Left renal cortex interstitium (tissue), 4 donors: ENCODE data around the gene RETREG3. TPM values are rescaled to one million over a fixed set of nuclear protein-coding genes. Genes with fewer than 3 reads are reported as not detected.
"Not testable (repeated sequence)": the region's sequence is repeated elsewhere in the genome, so short reads cannot be mapped to it uniquely, and the experiment has no call there.

Experiments
- DNase-seq, 4 donors: peaks; one replicate each; pipeline ENCODE4 v3.0.0-alpha.2; 2013; ENCODE audit warnings: low read depth in 4 of 4, low spot score in 2 of 4, missing footprints in 1 of 4
- polyA plus RNA-seq, 4 donors: library from polyadenylated mRNA; unstranded; fragments of 120-200 nt; gene quantifications; one replicate each; pipeline ENCODE4 v1.2.1, GENCODE V29; 2013; ENCODE audit not compliant: insufficient read length in 4 of 4

The RETREG3 gene, protein sequence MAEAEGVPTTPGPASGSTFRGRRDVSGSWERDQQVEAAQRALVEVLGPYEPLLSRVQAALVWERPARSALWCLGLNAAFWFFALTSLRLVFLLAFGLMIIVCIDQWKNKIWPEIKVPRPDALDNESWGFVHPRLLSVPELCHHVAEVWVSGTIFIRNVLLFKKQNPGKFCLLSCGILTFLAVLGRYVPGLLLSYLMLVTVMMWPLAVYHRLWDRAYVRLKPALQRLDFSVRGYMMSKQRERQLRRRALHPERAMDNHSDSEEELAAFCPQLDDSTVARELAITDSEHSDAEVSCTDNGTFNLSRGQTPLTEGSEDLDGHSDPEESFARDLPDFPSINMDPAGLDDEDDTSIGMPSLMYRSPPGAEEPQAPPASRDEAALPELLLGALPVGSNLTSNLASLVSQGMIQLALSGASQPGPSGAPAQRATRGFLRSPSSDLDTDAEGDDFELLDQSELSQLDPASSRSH
- 10 to 100 TPM; 41.9 to 65.7 (median 51.1) TPM for polyA plus RNA-seq

DNA sequence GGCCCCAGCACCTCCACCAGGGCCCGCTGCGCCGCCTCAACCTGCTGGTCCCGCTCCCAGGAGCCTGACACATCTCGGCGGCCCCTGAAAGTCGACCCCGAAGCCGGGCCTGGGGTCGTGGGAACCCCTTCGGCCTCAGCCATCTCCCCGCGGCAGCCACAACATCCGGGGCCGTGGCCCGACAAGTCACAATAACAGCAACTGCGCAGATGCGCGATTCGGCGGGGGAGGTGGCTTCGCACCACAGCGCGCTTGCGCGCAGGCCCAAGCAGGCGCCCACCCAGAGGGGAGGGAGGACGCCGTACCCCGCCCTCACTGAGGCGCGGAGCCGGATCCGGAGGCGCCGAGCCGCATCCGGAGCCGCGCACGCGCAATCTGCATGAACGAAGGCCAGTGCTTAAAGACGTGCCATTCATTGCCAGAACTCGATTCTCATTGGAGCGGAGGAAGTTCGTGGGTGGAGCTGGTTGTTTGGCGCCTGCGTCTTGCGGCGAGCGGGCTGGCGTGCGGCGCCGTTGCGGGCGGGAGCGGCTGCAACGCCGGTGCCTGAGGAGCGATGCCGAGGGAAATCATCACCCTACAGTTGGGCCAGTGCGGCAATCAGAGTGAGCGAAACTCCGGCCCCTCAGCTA lies at the start of gene RETREG3, which contains the start of gene TUBG1:
RETREG3 (minus strand) TSS at position 193 of the 632 bp plus-strand sequence; CDS start at position 143, 50 bp downstream.
TUBG1 (plus strand) TSS at position 502 of the 632 bp plus-strand sequence; CDS start at position 557, 55 bp downstream.
- peak; percentile 92 to 99 (median 98) for DNase-seq

DNA sequence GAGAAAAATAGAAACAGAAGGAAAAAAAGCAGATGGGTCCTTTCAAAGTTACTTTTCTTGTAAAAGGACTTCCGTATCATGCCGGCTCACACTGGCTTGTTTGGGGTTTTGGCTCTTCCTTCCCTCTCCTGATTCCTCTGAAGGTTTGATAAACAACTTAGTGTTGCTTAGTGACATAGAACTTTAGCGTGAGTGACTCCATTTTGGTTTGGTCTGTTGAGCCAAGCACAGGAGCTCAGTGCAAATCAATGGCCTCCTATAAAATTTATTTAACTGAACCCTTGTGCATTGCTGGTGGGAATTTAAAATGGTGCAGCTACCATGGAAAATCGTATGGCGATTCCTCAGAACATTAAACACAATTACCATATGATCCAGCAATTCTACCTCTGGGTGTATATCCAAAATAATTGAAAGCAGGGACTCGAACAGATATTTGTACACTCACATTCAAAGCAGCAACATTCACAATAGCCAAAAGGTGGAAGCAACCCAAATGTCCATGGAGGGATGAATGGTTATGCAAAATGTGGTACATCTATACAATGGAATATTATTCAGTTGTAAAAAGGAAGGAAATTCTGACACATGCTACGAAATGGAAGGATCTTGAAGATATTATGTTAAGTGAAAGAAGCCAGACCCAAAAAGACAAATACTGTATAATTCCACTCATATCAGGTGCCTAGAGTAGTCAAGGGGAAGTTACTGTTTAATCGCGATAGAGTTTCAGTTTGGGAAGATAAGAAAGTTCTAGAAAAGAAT lies 48.8 kb upstream of the RETREG3 start:
- no peak for DNase-seq

DNA sequence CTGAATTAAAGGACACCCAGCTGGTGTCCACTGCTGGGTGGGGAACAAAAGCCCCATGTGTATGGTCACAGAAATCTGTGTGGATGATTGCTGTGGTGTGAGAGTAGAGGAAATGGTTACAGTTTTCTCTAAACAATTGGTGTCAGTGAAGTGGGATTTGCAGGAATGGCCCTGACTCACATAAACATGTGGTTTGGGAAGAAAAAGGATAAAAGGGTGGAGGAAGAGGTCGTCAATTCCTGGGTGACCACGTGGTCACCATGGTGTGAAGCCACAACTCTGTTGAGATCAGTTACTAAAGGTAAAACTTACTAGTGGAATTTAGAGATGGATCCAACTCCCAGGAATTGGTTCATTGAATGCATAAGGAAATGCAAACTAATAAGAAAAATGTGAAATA lies 46.4 kb upstream of the RETREG3 start:
- DNase-seq: no peak

DNA sequence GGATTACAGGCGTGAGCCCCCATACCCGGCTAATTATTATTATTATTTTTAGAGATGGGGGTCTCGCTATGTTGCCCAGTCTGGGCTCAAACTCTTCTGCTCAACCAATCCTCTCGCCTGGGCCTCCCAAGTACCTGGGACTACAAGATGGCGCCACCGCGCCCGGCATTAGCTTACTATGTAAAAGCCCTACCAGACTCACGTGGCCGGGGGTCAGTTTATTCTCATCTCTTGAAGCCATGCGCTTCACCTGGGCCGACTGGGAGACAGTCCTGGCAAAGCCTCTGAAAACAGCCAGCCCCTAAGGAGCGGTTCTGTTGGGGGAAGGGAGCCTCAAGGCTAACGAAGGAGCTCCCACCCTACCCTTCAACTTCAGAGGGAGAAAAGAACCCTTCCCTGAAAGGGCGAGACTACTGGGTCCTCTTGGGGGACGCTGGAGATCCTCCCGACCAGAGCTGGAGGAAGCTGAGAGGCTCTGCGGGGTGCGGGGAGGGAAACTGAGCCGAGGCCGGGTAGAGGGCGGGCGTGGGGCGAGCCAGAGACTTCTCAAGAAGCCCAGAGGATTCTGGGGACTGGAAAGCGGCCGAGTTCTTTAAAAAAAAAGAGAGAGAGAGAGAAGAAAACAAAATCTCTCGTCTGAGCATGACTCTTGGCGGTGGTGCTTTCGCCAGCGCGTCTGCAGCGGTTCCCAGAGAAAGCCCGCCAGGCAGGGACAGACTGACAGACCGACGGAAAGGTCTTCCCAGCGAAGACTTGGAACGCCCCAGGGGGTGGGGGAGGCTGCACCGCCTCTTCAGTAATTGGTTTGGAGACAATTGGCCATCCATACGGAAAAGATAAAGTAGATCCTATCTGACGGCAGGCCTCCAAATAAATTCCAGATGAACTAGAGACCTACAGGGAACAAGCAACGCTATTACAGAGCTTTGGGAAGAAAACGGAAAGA lies 44.3 kb upstream of the RETREG3 start:
- peak in 1 of 4 donors; percentile 26 for DNase-seq

DNA sequence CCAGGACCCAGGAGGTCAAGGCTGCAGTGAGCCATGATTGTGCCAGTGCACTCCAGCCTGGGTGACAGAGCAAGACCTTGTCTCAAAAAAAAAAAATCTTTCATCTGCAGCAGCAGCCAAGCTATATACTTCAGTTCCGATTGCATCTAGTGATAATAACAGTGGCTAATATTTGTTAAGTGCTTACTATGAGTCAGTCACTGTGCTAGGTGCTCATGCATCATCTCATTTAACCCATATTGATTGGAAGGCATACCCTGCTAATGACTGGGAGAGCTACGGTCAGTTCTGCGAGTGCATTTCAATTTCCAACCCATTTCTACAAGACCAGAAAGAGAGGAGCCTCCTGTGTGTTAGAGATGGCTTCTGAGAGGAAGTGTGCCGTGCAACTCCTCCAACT lies 42.2 kb upstream of the RETREG3 start:
- DNase-seq: no peak

DNA sequence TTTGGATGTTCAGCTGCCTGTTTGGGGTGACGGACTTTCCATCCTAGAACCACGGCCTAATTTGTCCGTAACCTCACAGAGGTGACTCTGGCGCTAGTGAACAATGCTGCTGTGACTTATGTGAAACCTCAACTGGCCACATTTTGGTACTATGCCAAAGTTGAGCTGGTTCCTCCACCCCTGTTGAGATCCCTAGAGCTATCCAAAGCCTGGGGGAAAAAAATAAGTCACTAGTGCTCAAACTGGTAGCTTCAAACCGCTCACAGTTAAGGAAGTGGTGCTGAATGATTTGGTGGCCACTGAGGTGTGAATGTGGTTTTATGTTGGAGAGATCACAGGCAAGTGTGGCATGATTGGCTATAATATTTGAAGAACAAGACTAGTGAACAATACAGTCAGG lies 38.6 kb upstream of the RETREG3 start:
- DNase-seq: no peak

DNA sequence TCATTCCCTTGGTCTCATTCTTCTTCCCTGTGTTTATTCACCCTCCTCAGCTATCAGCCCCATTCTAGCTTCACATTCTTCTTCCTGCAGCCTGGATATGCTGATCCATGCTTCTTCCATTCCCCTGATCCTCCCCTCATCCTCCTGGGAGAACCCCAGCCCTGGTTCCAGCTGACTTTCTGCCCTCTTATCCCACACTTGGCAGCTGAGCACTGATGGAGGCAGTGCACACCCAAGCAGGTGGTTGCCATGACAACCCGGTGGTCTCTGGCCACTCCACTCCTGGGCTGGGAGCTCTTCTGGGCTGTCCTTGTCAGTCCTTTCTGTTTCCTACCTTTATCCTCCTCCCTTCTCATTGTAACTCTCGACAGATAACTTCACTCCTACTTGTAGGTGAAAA lies 33.2 kb upstream of the RETREG3 start:
- no peak for DNase-seq

DNA sequence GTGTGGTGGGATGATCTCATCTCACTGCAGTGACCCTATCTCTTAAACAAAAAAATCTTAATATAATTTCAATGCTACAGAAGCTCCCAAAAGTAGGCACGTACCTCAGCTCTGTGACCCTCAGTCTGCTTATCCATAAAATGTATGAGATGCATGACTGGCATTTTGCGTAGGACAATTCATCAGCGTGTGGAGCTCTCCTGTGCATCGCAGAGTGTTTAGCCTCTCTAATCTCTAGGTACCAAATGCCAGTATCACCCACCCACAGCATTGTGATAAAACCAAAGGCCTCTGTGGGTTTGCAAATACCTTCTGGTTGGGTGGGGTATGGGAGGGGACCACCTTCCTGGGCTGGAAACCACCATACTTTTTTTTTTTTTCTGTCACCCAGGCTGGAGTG lies 30.9 kb upstream of the RETREG3 start:
- no peak for DNase-seq

DNA sequence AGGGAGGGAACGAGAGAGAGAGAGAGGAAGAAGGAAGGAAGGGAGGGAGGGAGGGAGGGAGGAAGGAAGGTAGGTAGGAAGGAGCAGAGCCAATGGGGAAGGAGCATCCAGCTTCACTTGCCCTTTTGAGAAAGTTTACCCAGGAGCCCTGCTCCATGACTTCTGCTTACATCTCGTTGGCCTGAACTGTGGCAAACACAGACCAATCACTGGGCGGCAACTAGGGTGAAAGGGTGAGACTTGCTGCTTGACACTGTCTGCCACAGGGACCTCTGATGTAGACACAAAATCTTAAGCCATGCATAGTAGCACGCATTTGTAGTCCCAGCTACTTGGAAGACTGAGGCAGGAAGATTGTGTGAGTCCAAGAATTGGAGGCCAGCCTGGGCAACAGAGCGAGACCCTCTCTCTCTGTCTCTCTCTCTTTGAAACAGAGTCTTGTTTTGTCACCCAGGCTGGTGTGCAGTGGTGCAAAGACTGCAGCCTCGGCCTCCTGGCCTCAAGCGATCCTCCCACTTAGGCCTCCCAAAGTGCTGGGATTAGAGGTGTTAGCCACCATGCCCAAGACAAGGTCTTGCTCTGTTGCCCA lies 30.4 kb upstream of the RETREG3 start:
- DNase-seq: no peak

DNA sequence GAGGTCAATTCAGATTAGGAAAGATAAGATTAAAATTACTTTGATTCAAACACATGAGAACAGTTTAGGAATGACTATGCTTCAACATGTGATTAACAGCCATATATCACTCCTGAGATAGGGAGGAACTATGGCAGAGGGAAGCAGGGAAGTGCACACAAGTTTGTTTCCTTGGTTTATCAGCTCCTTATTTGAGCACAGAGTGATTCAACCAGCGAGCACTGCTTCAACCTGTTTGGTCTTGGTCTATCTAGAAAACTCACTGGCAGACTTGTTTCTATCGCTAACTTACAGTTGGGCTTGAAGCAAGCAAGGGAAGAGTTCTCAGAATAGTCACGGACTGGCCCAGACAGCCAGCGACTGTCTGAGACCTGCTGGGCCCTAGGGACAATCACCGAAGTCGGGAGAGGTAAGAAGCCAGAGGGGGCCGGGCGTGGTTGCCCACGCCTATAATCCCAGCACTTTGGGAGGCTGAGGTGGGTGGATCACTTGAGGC lies 23.8 kb upstream of the RETREG3 start:
- DNase-seq: no peak

DNA sequence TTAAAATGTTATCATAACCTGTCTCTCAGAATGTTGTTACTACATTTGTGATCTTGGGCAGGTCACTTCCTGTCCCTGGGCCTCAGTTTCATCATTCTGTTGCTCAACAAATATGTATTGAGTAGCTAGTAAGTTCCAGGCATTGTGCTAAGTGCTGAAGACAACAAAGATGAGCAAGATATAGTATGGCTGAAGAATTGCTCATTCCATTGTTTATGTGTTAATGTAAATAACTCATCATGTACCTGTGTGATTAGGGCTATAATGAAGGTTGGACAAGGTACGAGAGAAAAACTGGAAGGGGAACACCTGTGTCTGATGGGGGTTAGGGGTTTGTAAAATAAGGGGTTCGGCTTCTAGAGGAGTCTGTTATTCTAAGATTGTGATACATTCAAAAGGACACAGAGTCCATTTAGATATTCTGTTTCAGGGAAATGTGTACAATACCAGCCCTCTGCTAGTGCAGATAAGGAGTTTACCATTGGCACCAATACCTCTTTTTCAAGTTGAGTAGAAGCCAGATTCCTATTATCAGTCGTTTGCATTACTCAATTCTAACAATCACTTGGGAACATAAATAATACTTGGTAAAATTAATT lies 20.3 kb upstream of the RETREG3 start:
- DNase-seq: no peak

DNA sequence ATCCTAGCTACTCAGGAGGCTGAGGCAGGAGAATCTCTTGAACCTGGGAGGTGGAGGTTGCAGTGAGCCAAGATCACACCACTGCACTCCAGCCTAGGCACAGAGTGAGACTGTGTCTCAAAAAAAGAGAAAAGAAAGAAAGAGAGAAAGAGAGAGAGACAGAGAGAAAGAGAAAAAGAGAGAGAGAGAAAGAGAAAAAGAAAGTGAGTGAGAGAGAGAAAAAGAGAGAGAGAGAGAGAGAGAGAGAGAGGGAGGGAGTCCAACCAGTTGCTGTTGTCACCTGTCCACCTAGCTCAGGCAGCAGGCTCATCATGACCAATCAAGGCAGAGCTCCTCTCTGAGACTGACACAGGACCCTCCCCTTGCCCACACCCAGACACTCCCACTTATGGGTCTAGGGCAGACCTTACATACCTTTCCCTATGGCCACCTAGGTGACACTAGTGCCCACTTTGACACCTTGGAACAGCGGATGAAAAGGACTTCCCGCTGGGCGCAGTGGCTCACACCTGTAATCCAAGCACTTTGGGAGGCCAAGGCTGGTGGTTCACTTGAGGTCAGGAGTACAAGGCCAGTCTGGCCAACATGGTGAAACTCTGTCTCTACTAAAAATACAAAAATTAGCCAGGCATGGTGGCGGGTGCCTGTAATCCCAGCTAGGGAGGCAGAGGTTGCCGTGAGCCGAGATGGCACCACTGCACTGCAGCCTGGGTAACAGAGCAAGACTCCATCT lies 18.0 kb upstream of the RETREG3 start:
- DNase-seq: not testable (repeated sequence)

DNA sequence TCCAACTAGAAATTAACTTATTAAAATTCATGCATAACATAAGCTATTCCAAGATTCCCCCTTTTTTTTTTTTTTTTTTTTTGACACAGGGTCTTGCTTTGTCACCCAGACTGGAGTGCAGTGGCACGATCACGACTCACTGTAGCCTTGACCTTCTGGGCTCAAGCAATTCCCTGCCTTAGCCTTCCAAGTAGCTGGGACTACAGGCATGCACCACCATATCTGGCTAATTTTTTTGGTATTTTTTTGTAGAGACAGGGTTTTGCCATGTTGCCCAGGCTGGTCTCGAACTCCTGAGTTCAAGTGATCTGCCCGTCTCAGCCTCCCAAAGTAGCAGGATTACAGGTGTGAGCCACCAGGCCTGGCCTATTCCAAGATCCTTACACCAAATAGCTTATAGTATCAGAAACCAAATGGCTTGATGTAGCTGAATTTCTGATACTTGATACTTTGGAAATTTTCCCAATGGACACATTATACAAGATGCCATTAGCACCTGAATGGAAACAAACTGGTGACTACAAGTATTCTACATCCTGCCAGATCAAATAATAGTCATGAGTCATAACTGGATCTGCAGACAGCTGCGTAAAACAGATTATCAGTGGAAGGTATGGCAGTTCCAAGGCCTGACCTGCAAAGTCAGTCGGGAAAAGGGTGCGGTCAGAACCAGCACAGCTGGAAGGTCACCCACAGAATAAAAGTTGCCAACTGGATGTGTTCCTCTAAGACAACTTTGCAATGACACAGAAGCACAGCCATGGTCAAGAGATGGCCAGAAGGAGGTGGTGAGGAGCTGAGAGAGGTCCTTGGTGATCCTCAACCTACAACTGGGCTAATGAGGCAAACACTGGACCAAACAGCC lies 14.8 kb upstream of the RETREG3 start:
- DNase-seq: no peak

DNA sequence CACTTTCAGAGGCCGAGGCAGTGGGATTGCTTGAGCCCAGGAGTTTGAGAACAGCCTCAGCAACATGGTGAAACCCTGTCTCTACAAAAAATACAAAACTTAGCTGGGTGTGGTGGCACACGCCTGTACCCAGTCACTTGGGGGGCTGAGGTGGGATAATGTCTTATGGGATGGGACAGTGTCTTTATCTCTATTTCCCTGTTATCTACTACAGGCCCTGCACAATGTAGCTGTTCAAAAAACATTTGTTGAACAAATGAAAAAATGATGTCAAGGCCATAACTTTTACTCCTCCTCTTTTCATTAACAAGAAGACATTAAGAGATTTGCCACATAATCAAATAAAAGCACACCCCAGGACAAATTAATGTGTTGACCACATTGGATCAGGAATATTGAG lies 14.1 kb upstream of the RETREG3 start:
- DNase-seq: no peak

DNA sequence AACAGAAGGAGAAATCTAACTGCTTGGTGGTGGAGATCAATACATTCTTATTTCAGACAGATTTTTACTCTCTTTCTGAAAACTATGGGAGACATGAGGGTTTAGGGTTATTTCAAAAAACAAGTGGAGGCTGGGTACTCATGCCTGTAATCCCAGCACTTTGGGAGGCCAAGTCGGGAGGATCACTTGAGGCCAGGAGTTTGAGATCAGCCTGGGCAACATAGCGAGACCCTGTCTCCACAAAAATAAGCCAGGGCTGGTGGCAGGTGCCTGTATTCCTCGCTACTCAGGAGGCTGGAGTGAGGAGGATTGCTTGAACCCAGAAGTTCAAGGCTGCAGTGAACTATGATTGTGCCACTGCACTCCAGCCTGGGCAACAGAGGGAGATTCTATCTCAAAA lies 12.8 kb upstream of the RETREG3 start:
- not testable (repeated sequence) for DNase-seq

DNA sequence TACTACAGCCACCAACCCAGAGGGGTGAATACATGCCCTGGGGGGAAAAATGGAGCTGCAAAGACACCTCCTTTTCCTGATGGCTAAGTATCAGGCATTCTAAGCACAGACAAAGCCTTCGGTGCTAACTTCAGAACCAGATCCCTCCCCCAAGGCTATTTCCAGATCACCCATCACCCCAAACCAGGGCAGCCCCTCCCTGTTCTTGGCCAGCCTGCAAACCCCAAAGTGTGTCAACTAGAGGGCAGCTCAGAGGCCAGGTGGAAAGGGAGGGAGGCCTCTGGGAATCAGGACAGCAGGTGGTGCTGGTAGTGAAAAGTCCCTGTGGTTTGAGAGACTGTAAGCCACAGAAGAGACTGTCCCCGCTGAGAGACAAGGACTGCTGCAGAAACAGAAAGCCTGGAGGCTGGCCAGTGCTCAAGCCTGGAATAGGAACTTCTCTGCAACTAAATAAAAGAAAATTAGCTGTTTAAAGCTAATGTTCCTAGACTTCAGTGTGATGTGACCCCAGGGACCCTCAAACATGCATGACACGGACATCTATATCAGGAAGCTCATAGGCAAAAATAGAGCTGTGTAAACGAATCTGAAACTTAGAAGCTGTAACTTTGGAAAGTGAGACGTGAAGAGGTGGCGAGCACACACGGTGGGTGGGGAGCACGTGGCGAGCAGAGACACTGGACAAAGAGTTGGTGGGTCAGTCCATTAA lies 9.4 kb upstream of the RETREG3 start:
- DNase-seq: no peak

DNA sequence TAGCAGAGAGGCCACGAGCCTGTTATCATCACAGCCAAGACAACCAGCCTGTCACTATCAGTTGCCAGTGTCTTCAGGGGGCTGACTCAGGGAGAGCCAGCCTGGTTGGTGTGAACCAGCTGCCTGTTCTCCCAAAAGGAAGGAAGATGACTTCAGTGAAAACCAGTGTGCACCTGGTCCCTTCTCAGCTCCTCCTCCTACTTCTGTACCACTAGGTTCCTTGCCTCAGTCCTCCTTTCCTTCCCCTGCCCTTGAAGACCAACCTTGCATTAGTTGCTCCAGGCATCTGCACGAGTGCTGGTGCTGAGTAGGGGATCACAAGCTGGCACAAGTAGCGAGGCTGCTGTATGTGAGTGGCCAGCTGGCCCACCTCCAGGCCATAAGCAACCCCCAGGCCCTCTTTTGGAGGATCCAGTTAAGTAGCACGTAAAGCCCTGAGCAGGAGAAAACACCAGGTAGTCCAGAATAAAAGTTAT lies 8.8 kb upstream of the RETREG3 start:
- no peak for DNase-seq
